OCI-LY3 (cell line): ENCODE results near the gene FSTL4.

Experiments used
- EZH2phosphoT487 ChIP-seq: fragments of 200-600 bp; shearing (Covaris generic); IDR thresholded peaks from 2 replicates; pipeline ENCODE4 v1.6.1; 2018; ENCODE audit warnings: antibody characterized with exemption, mixed run types, low read depth
- TF ChIP-seq, protein P1 (sequence below): fragments of 200-600, 300-600 bp; sonication (generic); IDR thresholded peaks from 2 replicates; pipeline ENCODE4 v1.5.1; 2014; ENCODE audit warnings: antibody characterized with exemption, low read length, low read depth

DNA sequence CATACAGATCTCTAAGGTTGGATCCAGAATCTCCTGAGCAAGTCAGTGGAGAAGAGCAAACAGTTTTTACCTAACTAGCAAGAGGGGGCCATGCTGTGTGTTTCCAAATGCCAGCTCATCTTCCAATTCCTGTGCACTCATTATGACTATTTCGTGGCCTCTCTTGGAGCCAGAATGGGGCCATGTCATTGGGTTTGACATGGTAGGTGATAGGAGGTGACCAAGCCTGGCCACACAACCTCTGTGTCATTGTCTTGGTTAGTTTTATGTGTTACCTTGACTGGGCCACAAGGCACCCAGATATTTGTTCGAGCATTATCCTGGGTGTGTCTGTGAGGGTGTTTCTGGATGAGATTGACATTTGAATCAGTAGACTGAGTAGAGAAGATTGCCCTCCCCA, 354.4 kb downstream of the FSTL4 start:
- TF ChIP-seq, protein P1, sequence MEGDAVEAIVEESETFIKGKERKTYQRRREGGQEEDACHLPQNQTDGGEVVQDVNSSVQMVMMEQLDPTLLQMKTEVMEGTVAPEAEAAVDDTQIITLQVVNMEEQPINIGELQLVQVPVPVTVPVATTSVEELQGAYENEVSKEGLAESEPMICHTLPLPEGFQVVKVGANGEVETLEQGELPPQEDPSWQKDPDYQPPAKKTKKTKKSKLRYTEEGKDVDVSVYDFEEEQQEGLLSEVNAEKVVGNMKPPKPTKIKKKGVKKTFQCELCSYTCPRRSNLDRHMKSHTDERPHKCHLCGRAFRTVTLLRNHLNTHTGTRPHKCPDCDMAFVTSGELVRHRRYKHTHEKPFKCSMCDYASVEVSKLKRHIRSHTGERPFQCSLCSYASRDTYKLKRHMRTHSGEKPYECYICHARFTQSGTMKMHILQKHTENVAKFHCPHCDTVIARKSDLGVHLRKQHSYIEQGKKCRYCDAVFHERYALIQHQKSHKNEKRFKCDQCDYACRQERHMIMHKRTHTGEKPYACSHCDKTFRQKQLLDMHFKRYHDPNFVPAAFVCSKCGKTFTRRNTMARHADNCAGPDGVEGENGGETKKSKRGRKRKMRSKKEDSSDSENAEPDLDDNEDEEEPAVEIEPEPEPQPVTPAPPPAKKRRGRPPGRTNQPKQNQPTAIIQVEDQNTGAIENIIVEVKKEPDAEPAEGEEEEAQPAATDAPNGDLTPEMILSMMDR: no peak
- no peak for TF ChIP-seq EZH2phosphoT487
